Spleen (tissue), 11 donors: ENCODE measurements around the gene HLCS. TPM values are rescaled to one million over a fixed set of nuclear protein-coding genes. Genes with fewer than 3 reads are reported as not detected.

Experiments
- DNase-seq: peaks from one replicate; pipeline ENCODE4 v3.0.0-alpha.2; 2020
- H3K27ac ChIP-seq, 8 donors: fragments of 200-600 bp; sonication (generic) in 7 of 8; 1 replicate in 4 of 8; 2 replicates in 4 of 8; pipeline versions ENCODE4 v1.5.0 to v1.8.0; 2016 to 2021; ENCODE audit warnings: inconsistent platforms in 4 of 8, mild to moderate bottlenecking in 4 of 8, moderate library complexity in 1 of 8
- H3K27me3 ChIP-seq, 7 donors: fragments of 200-600 bp; sonication (generic) in 6 of 7; replicated peaks in 1 of 7; 1 replicate in 4 of 7; 2 replicates in 3 of 7; pipeline versions ENCODE4 v1.5.0 to v1.8.0; 2016 to 2021; ENCODE audit warnings: inconsistent platforms in 3 of 7, mild to moderate bottlenecking in 1 of 7
- H3K36me3 ChIP-seq, 6 donors: fragments of 200-600 bp; sonication (generic) in 5 of 6; 1 replicate in 4 of 6; 2 replicates in 2 of 6; pipeline versions ENCODE4 v1.5.0 to v1.8.0; 2016 to 2021; ENCODE audit warnings: inconsistent platforms in 2 of 6
- H3K4me1 ChIP-seq, 6 donors: fragments of 200-600 bp; sonication (generic) in 5 of 6; 1 replicate in 3 of 6; 2 replicates in 3 of 6; pipeline versions ENCODE4 v1.5.0 to v1.8.0; 2016 to 2021; ENCODE audit warnings: inconsistent platforms in 3 of 6
- H3K4me3 ChIP-seq, 8 donors: fragments of 200-600 bp; sonication (generic) in 7 of 8; 1 replicate in 4 of 8; 2 replicates in 4 of 8; pipeline versions ENCODE4 v1.5.0 to v1.8.0; 2016 to 2021; ENCODE audit warnings: inconsistent platforms in 4 of 8, mild to moderate bottlenecking in 4 of 8, moderate library complexity in 2 of 8
- H3K9me3 ChIP-seq, 8 donors: fragments of 200-600 bp; sonication (generic) in 7 of 8; 1 replicate in 4 of 8; 2 replicates in 4 of 8; pipeline versions ENCODE4 v1.5.0 to v1.8.0; 2016 to 2021; ENCODE audit warnings: inconsistent platforms in 4 of 8
- POLR2A ChIP-seq, 3 donors: fragments of 450-650 bp; IDR thresholded peaks; one replicate each; pipeline ENCODE4 v1.5.1; 2017; ENCODE audit warnings: antibody characterized with exemption in 3 of 3, mild to moderate bottlenecking in 1 of 3
- POLR2AphosphoS5 ChIP-seq, 3 donors: sonication (generic); formaldehyde crosslinking; IDR thresholded peaks; one replicate each; pipeline ENCODE4 v1.5.1; 2017; ENCODE audit warnings: antibody characterized with exemption in 3 of 3
- WGBS, 5 donors: extraction: QIAGEN DNeasy Blood & Tissue Kit in 3 of 5; methylation state at CpG; one replicate each; pipeline versions ENCODE4 v1.1.5 to v1.1.7; 2013 to 2018; 5-methylcytosine and 5-hydroxymethylcytosine counted together
- intact Hi-C: fragments of 100-400 bp; cut with DNase I; formaldehyde crosslinking; loops from one replicate; pipeline ENCODE4 v1.15.0; 2023; ENCODE audit warnings: low total_unique reads
- polyA plus RNA-seq, 3 donors: library from polyadenylated mRNA; stranded (reverse); fragments of 200-250 nt; gene quantifications; one replicate each; pipeline ENCODE4 v1.2.1, GENCODE V29; 2013
- total RNA-seq, 7 donors: library from RNA; depleted of rRNA in 3 of 7; stranded (reverse); fragments of >200 nt in 3 of 7; fragmentation: NEBNext Ultra II Directional in 4 of 7; extraction: Animal tissue kit (Norgen Biotek cat#: 25700) in 4 of 7; gene quantifications; one replicate each; pipeline versions ENCODE4 v1.1.0 to v1.2.1, GENCODE V29; 2016 to 2021
- TF ChIP-seq, protein P1 (sequence below), 11 experiments: fragments of 200-600 bp in 7 of 11; fragments of 450-650 bp in 4 of 11; sonication (generic) in 4 of 11; IDR thresholded peaks in 8 of 11; conservative IDR thresholded peaks in 3 of 11; 1 replicate in 7 of 11; 2 replicates in 4 of 11; pipeline versions ENCODE4 v1.4.0 to v1.8.0; 2016 to 2021; ENCODE audit warnings: antibody characterized with exemption in 11 of 11, inconsistent platforms in 4 of 11, mild to moderate bottlenecking in 1 of 11
- donor health status: healthy with polysubstance abuse.
- donor health status: DM: no; HTN: no; CAD: no; lungs with moderate emphysema.
- donor health status: DM: no; HTN: no; CAD: no.
- donor health status: Bipolar disorder and iron deficiency.
- donor health status: healthy.
- donor health status: DM: no; HTN: no; CAD: no.
- donor health status: DM: yes; HTN: yes; CAD: no.

HLCS gene
- total and polyA plus RNA-seq, 10 donors: 1.7 to 22.8 (median 16.3) TPM

DNA sequence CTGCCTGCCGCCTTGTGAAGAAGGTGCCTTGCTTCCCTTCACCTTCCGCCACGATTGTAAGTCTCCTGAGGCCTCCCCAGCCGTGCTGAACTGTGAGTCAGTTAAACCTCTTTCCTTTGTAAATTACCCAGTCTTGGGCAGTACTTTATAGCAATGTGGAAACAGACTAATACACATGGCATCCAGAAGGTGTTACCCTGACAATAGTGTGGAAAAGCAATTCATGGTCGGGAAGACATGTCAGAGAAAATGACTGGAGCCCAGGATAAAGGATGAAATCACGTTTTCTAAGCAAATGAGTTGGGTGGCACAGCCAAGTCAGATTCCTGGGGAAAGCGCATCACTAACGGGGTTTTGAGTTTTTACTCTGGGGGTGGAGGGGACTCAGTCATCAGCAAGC is 76.4 kb downstream of the HLCS start:
- H3K4me1 ChIP-seq: no peaks in the 10 kb centered on the region
- no peaks in the 10 kb centered on the region for H3K27me3 ChIP-seq
- peaks cover 0 to 53% (median 0%) of the 10 kb centered on the region in 6 donors for H3K36me3 ChIP-seq
- 89 to 95% (median 92%) methylated on average over 8 of the region's 8 CpGs for WGBS, 5 donors
- DNase-seq: no peak
- intact Hi-C loops: no loop called here
- peaks cover 0 to 2% (median 0%) of the 10 kb centered on the region in 8 donors for H3K9me3 ChIP-seq
- H3K4me3 ChIP-seq: no peak overlapping the region
- no peak for TF ChIP-seq POLR2AphosphoS5 (IDR thresholded peaks at IDR 0.05)
- TF ChIP-seq, protein P1, sequence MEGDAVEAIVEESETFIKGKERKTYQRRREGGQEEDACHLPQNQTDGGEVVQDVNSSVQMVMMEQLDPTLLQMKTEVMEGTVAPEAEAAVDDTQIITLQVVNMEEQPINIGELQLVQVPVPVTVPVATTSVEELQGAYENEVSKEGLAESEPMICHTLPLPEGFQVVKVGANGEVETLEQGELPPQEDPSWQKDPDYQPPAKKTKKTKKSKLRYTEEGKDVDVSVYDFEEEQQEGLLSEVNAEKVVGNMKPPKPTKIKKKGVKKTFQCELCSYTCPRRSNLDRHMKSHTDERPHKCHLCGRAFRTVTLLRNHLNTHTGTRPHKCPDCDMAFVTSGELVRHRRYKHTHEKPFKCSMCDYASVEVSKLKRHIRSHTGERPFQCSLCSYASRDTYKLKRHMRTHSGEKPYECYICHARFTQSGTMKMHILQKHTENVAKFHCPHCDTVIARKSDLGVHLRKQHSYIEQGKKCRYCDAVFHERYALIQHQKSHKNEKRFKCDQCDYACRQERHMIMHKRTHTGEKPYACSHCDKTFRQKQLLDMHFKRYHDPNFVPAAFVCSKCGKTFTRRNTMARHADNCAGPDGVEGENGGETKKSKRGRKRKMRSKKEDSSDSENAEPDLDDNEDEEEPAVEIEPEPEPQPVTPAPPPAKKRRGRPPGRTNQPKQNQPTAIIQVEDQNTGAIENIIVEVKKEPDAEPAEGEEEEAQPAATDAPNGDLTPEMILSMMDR (IDR thresholded peaks at IDR 0.05 in 8 of 11, conservative IDR thresholded peaks at IDR 0.05 in 3 of 11): no peak
- TF ChIP-seq POLR2A (IDR thresholded peaks at IDR 0.05): no peak
- H3K27ac ChIP-seq: no peak overlapping the region

DNA sequence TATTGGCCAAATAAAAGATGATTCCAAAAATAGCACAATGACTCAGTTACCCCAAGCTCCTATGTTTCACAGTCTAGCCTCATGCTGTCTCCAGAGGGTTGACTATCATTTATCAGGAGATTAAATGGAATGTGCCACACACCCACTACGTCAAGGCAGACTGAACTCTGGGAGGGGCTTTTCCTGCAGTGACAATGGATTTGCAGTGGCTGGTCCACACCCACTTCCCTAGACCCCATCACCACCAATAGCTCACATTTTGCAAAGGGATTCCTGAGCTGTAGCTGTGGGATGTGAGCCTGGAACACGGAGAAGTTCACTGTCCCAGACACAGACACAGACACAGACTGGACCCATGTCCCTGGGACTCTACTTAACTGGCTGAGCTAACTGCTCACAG is 77.1 kb downstream of the HLCS start:
- TF ChIP-seq POLR2AphosphoS5 (IDR thresholded peaks at IDR 0.05) (no peak), POLR2A (IDR thresholded peaks at IDR 0.05) (no peak)
- TF ChIP-seq, protein P1 (IDR thresholded peaks at IDR 0.05 in 8 of 11, conservative IDR thresholded peaks at IDR 0.05 in 3 of 11): no peak
- intact Hi-C loops: no loop called here
- WGBS, 5 donors: 60 to 96% (median 74%) methylated on average over 2 of the region's 2 CpGs
- H3K27ac ChIP-seq: no peak overlapping the region
- no peak overlapping the region for H3K4me3 ChIP-seq
- H3K4me1 ChIP-seq: no peaks in the 10 kb centered on the region
- peaks cover 0 to 53% (median 0%) of the 10 kb centered on the region in 6 donors for H3K36me3 ChIP-seq
- H3K9me3 ChIP-seq: peaks cover 0 to 8% (median 2%) of the 10 kb centered on the region in 8 donors
- DNase-seq: no peak
- H3K27me3 ChIP-seq: no peaks in the 10 kb centered on the region

DNA sequence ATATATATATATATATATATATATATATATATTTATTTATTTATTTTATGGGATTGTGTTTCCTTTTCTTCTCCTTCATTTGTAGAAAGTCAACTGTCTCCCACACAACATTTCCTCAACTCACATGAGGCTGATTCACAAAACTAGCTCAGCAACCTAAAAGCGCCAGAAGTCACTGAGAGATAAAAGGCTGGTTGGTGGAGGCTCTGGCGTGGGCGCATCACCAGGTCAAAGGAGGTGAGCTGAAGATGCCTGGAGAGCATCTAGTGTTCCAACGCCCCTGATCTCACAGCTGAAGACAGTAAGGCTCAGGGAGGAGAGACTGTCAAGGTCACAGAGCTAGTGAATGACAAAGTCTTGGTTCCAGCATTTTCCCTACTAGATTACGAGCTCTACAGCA is 78.0 kb downstream of the HLCS start:
- WGBS, 5 donors: 65 to 92% (median 80%) methylated on average over 5 of the region's 5 CpGs
- Histone ChIP-seq H3K4me3 (no peak overlapping the region), H3K36me3 (peaks cover 0 to 53% (median 0%) of the 10 kb centered on the region in 6 donors), H3K27me3 (no peaks in the 10 kb centered on the region), H3K27ac (no peak overlapping the region), H3K4me1 (no peaks in the 10 kb centered on the region), H3K9me3 (peaks cover 0 to 18% (median 12%) of the 10 kb centered on the region in 8 donors)
- intact Hi-C loops: no loop called here
- TF ChIP-seq POLR2AphosphoS5 (IDR thresholded peaks at IDR 0.05) (no peak), POLR2A (IDR thresholded peaks at IDR 0.05) (no peak)
- TF ChIP-seq, protein P1 (IDR thresholded peaks at IDR 0.05 in 8 of 11, conservative IDR thresholded peaks at IDR 0.05 in 3 of 11): no peak
- no peak for DNase-seq

DNA sequence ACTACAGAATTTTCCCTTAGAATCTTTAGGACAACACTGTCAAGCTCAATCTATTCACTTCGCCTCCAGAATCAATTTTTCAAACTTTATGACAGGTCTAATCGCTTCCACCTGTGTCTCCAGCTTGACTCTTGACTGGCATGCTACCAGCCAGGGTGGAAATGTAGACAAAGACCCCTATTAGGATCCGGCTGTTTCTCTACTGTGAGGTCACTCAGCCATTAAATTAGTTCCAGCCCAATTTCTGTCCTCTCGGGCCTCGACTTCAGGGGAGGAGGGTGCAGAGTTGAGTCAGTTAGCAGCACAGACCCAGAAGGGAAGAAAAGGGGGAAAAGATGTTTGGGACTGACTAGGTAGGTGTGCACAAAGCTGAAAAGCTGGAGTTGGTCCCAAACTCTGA is 78.5 kb downstream of the HLCS start:
- H3K36me3 ChIP-seq: peaks cover 0 to 54% (median 0%) of the 10 kb centered on the region in 6 donors
- WGBS, 5 donors: 93 to 96% (median 94%) methylated on average over 5 of the region's 5 CpGs
- no peaks in the 10 kb centered on the region for H3K4me1 ChIP-seq
- H3K4me3 ChIP-seq: no peak overlapping the region
- intact Hi-C loops: no loop called here
- no peak for DNase-seq
- H3K27ac ChIP-seq: no peak overlapping the region
- peaks cover 0 to 23% (median 16%) of the 10 kb centered on the region in 8 donors for H3K9me3 ChIP-seq
- TF ChIP-seq, protein P1 (IDR thresholded peaks at IDR 0.05 in 8 of 11, conservative IDR thresholded peaks at IDR 0.05 in 3 of 11): no peak
- TF ChIP-seq POLR2A (IDR thresholded peaks at IDR 0.05) (no peak), POLR2AphosphoS5 (IDR thresholded peaks at IDR 0.05) (no peak)
- no peaks in the 10 kb centered on the region for H3K27me3 ChIP-seq
